Measurements from ENCODE around the gene BRME1.

Gene BRME1

DNA sequence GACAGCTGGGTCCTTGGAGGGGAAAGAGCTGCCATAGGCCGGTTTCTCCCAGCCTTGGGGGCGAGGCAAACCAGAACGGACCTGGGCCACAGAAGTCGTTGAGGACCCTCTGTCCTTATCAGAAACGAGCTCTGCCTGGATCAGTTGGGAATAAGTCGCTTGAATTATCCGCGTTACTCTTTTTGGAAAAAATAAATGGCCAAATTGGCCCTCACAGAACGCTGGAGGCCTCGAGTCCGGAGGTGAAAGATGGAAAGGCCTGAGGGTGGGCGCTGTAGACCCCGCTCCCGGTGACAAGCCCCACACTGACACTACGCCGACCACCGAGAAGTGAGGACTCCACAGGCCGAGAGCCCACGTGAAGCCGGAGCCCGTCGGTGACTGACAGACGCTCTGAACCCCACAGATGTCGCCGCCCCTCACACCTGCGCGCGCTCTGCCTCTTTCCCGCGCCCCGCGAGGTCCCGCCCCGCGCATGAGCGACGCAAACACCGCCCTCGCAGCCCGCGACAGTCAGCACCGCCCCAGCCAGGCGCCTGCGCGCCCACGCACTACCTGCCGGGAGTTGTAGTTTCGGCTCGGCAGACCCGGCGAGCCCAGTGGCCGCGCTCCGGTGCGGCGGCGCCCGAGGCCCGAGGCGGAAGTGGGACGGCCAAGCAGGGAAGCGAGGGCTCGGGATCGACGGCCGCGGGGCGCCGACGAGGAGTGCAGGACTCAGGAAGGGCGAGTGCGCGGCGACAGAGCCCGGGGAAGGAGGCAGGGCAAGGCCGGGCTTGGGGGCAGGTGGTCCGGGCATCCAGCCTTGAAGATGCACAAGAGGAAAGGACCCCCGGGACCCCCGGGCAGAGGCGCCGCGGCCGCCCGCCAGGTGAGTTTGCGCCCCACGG, at the start of gene BRME1, which contains the start of gene CC2D1A:
TSS of gene BRME1 (minus strand) at position 484 of the 887 bp plus-strand sequence. CDS start 1,225 bp downstream, outside the sequence.
TSS of gene CC2D1A (plus strand) at position 568 of the 887 bp plus-strand sequence. CDS start at position 809, 241 bp downstream.
- FAIRE-seq (peak; percentile 90), DNase-seq (ENCODE audit: extremely low spot score, insufficient read length, low read depth) (peak; percentile 100)

DNA sequence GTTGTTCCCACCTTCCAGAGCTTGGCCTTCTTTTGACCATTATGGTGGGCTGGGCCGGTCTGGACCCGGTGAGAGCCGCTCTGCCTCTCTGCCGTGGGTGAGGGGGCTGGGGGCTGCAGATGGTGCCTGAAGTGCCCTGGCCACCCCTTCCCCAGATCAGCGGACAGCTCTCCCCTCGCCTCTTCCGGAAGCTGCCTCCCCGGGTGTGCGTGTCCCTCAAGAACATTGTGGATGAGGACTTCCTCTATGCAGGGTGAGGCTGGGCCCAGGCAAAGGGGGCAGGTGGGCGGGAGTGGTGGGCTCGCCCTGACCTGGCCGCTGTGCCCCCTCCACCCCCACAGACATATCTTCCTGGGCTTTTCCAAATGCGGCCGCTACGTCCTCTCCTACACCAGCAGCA, 48.3 kb upstream of the BRME1 start:
- no peak for DNase-seq (ENCODE audit: extremely low spot score, insufficient read length, low read depth)
- FAIRE-seq, result no peak

DNA sequence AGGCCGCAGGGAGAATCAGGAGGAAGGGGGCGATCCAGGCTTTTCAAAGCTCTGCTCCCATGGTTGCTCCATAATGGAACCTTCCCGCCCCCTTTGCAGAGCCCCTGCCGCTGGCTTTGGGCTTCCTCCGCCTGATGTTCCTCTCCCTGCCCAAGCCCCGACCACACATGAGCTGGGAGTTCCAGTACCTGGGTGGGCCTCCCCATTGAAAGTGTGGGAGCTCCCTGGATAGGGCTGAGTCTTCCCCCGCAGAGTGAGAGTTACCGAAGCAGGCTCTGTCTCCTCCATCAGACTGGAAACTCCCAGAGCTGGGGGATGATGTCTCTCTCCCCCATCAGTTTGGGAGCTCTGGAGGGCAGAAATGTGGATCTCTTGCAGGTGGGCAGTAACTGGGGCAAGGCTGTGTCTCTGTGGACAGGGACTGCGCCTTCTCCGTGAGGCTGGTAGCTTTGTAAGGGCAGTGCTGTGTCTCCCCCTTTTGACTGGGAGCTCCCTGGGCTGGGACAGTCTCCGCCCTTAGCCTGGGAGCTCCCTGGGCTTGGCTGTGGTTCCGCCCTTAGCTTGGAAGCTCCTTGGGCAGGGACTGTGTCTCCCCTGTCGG, 47.1 kb upstream of the BRME1 start:
- DNase-seq (ENCODE audit: extremely low spot score, insufficient read length, low read depth), result no peak
- no peak for FAIRE-seq

GRCh38 chr19:13952154-13952930, 46.4 kb upstream of the BRME1 start, which contains the start of gene DCAF15:
Gene DCAF15 (plus strand): TSS chr19:13952509. CDS start chr19:13952513, 4 bp downstream.
- FAIRE-seq (peak; percentile 100), DNase-seq (ENCODE audit: extremely low spot score, insufficient read length, low read depth) (peak; percentile 100)

DNA sequence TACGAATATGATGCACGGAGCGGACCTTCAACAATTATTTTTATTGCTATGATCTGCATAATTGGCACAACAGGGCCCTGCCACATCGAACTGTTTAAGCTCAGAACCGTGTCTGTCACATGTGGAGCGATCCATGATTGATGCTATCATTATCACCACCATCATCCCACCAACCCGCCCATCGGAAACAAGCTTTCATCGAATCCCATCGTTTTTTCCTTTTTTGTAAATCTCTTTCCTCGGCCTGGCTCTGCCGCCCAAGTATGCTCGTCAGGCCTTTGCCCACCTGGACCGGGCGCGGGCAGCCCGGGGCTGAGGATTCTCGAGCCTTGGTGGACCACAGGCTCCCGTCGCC, 45.9 kb upstream of the BRME1 start:
- no peak for DNase-seq (ENCODE audit: extremely low spot score, insufficient read length, low read depth)
- FAIRE-seq, result no peak

DNA sequence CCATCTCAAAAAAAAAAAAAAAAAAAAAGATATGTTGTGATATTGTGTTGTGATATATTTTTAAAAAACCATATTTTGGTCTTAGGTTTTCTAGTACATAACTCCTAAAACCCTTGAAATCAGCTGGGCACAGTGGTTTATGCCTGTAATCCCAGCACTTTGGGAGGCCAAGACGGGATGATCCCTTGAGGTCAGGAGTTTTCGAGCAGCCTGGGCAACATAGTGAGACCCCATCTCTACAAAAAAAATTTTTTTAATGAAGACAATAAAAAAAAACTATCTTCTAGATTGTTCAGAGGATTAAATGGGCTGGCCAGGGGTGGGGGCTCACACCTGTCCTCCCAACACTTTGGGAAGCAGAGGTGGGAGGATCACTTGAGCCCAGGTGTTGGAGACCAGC, 45.1 kb upstream of the BRME1 start:
- FAIRE-seq (no peak), DNase-seq (ENCODE audit: extremely low spot score, insufficient read length, low read depth) (no peak)

- FAIRE-seq, result no peak
- no peak for DNase-seq (ENCODE audit: extremely low spot score, insufficient read length, low read depth)
Observed at GRCh38 chr19:13946414-13946813, 40.5 kb upstream of the BRME1 start.

GRCh38 chr19:13942023-13942684, 36.2 kb upstream of the BRME1 start:
- no peak for DNase-seq (ENCODE audit: extremely low spot score, insufficient read length, low read depth)
- FAIRE-seq, result no peak

DNA sequence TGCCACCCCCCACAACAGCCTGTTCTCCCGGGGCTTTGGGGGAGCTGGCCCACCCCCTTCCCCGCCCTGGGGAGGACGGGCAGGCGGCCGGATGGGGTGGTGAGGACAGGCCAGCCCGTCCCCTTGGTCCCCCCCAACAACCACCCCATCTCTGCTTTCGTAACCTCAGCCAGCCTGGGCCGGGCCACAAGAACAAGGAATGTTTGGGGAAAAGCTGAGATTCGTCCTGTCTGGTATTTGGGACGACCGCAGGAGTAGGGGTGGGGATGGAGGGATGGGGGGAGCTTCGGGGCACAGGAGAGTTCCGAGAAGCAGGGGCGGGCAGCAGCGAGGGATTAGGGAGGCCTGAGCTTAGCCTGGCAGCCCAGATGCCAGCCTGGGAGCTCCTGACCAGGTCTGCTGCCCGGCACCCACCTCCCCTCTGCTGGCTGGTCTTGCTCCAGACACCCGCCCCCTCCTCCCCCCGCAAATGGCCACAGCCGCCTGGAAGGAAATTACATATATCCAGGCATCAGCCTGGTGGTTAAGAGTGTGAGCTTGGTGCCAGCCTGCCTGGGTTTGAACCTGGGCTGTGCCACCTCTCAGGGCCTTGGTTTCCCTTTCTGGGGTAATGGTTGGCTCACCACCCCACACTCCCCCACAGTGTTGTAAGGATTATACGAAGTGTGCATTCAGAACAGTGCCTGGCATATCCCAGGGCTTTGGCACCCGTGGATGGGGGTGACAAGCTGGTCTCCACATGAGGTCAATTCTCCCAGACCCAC, 32.6 kb upstream of the BRME1 start, which contains the start of gene PODNL1:
TSS of gene PODNL1 (minus strand) at position 117 of the 764 bp plus-strand sequence. CDS start 236 bp downstream, outside the sequence.
- no peak for FAIRE-seq
- no peak for DNase-seq (ENCODE audit: extremely low spot score, insufficient read length, low read depth)

GRCh38 chr19:13937479-13938300, 31.8 kb upstream of the BRME1 start:
- DNase-seq (ENCODE audit: extremely low spot score, insufficient read length, low read depth) (no peak), FAIRE-seq (no peak)

DNA sequence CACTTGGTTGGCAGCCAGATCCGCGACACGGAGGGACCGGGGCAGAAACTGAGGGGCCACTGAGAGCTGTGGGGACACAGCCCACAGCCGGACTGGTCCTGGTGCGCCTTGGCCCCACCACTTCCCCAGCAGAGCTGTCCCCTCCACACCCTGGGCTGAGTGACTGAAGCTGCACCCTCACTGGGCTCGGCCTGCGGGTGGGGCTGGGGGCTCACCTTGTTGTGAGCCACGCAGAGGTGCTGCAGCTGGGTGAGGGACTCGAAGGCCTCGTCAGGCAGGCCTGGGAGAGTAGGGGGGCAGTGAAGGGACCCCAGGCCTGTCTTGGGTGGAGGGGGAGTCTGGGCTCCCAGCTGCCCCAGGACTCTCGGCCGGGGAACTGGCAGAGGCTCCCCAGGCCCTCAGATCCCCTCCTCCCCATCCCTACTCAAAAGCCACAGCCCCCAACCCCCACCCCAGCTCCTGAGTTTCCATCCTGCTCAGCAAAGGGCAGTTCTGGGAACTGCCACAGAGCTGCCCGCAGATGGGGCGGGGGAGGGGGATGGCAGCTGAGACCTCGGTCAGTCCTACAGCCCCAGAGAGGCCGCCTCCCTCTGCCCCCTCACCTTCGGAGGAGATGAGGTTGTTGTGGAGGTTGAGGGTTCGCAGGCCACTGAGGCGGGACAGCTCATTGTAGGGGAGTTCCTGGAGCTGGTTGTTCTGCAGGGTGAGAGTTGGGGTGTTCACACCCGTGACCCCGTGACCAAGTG, 30.0 kb upstream of the BRME1 start:
- no peak for DNase-seq (ENCODE audit: extremely low spot score, insufficient read length, low read depth)

GRCh38 chr19:13934785-13935109, 28.8 kb upstream of the BRME1 start:
- FAIRE-seq (no peak), DNase-seq (ENCODE audit: extremely low spot score, insufficient read length, low read depth) (no peak)

More for the DNA sequence above, 30.0 kb upstream of the BRME1 start:
- FAIRE-seq, result no peak

DNA sequence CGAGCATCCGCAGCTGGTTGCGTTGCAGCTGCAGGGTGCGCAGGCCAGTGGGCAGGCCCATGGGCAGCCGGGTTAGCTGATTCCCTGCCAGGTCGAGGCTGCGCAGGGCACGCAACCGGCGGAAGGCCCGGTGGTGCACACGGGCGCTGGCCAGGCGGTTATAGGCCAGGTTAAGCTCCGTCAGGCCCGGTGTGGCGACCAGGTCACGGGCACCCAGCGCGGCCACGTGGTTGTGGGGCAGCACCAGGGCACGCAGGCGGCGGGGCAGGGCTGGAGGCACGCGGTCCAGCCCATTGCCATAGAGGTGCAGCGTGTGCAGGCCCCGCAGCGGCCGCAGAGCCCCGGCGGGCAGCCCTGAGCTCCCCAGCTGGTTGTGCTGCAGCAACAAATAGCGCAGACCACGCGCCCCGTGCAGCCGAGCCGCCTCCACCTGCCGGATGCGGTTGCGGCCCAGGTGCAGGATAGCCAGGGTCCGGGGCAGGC, 27.0 kb upstream of the BRME1 start:
- DNase-seq (ENCODE audit: extremely low spot score, insufficient read length, low read depth) (no peak), FAIRE-seq (no peak)

GRCh38 chr19:13932149-13932637, 26.3 kb upstream of the BRME1 start:
- no peak for DNase-seq (ENCODE audit: extremely low spot score, insufficient read length, low read depth)
- FAIRE-seq, result no peak

DNA sequence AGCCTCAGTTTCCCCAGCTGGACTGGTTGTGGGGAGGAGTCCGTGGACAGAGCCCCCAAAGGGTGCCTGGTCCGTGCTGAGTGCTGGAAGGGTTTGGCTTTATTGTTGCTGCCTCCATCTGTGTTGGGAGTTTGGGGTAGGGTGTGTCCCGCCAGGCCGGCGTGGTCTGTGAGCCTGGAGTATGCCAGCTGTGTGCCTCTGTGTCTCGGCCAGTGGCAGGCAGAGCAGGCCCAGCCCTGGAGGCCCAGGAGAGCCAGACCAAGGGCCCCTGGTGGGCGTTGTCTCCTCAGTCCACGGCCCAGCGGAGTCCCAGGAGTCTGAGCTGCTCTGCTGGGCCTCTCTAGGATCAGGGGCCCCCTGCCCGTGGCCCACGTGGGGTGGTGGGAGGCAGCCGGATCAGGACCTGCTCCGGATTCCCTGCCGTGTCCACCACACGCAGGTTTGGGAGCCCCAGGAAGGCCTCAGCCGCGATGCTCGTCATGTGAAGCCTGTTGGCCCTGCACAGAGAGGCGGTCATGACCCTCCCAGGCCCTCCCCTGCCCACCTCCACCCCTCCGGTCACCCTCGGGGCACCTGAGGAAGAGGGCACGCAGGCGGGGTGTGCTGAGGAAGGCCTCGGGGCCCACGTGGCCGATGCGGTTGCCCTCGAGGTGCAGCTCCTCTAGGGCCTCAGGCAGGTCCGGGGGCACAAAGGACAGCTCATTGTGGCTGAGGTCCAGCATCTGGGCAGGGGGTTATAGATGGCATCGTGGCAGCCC, 25.7 kb upstream of the BRME1 start:
- FAIRE-seq (no peak), DNase-seq (ENCODE audit: extremely low spot score, insufficient read length, low read depth) (no peak)

- no peak for DNase-seq (ENCODE audit: extremely low spot score, insufficient read length, low read depth)
- FAIRE-seq, result no peak
Observed at GRCh38 chr19:13930402-13930801, 24.5 kb upstream of the BRME1 start.

- FAIRE-seq (no peak), DNase-seq (ENCODE audit: extremely low spot score, insufficient read length, low read depth) (no peak)
Observed at GRCh38 chr19:13929956-13930355, 24.0 kb upstream of the BRME1 start.
